Measurements from ENCODE around the gene MPG. TPM values are rescaled to one million over a fixed set of nuclear protein-coding genes. Genes with fewer than 3 reads are reported as not detected.

Gene MPG
- polyA plus RNA-seq, 3 donors, result 32.5 to 86.9 (median 70.6) TPM

- H3K4me2 ChIP-seq (replicated peaks; ENCODE audit: extremely low read depth, low read length, poor library complexity, severe bottlenecking), result no peak overlapping the region
- H4K20me1 ChIP-seq (ENCODE audit: insufficient read depth, low read length), result no peaks in the 10 kb centered on the region
- TF ChIP-seq, protein P1, sequence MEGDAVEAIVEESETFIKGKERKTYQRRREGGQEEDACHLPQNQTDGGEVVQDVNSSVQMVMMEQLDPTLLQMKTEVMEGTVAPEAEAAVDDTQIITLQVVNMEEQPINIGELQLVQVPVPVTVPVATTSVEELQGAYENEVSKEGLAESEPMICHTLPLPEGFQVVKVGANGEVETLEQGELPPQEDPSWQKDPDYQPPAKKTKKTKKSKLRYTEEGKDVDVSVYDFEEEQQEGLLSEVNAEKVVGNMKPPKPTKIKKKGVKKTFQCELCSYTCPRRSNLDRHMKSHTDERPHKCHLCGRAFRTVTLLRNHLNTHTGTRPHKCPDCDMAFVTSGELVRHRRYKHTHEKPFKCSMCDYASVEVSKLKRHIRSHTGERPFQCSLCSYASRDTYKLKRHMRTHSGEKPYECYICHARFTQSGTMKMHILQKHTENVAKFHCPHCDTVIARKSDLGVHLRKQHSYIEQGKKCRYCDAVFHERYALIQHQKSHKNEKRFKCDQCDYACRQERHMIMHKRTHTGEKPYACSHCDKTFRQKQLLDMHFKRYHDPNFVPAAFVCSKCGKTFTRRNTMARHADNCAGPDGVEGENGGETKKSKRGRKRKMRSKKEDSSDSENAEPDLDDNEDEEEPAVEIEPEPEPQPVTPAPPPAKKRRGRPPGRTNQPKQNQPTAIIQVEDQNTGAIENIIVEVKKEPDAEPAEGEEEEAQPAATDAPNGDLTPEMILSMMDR (IDR thresholded peaks at IDR 0.05), result no peak
- H3K36me3 Mint-ChIP-seq, result no peaks in the 10 kb centered on the region
- H3K27me3 ChIP-seq (ENCODE audit: control insufficient read depth in 2 of 2, insufficient read depth in 2 of 2, low read length in 2 of 2), result peaks cover 0 to 7% of the 10 kb centered on the region in 2 donors
- DNase-seq, result no peak
- H2AFZ ChIP-seq (ENCODE audit: insufficient read depth, low read depth, low read length, poor library complexity, severe bottlenecking), result no peak overlapping the region
- no peaks in the 10 kb centered on the region for H3K36me3 ChIP-seq (replicated peaks in 1 of 2; ENCODE audit: control insufficient read depth in 1 of 2, insufficient read depth in 2 of 2, low read length in 2 of 2)
- no peak overlapping the region for H3K4me3 ChIP-seq (replicated peaks in 1 of 3; ENCODE audit: low read depth in 2 of 3, low read length in 3 of 3)
- peaks cover 5% of the 10 kb centered on the region for H3K4me1 Mint-ChIP-seq
- H3K27me3 Mint-ChIP-seq (ENCODE audit: low read depth in 3 of 3), result peaks cover 6 to 31% (median 14%) of the 10 kb centered on the region in 3 donors
- intact Hi-C loops (cut with micrococcal nuclease), result loop anchor here (1.0 kb wide), 1 partner anchor 32 kb away; no protein-coding TSS in a partner anchor
- peak overlapping the region in 1 of 7 donors; percentile 74 for H3K27ac Mint-ChIP-seq
- H3K79me2 ChIP-seq (ENCODE audit: insufficient read depth, low read length), result no peaks in the 10 kb centered on the region
- no peak overlapping the region for H3K27ac ChIP-seq (ENCODE audit: low read depth in 1 of 2, low read length in 2 of 2)
- H3K9me3 ChIP-seq (replicated peaks in 1 of 2; ENCODE audit: control insufficient read depth in 1 of 2, insufficient read depth in 1 of 2, low read length in 2 of 2), result no peaks in the 10 kb centered on the region
- 90% methylated on average over 7 of the region's 9 CpGs for WGBS (ENCODE audit: insufficient coverage)
- H3K4me1 ChIP-seq (ENCODE audit: control insufficient read depth in 1 of 2, insufficient read depth in 2 of 2, low read length in 2 of 2), result no peaks in the 10 kb centered on the region
- H3K9me3 Mint-ChIP-seq, result no peaks in the 10 kb centered on the region
- H3K9ac ChIP-seq (ENCODE audit: insufficient read depth, low read length, poor library complexity, severe bottlenecking), result no peak overlapping the region
- no peak overlapping the region for H3K4me3 Mint-ChIP-seq
Measured at GRCh38 chr16:64914-65255, 13.1 kb upstream of the MPG start.

DNA sequence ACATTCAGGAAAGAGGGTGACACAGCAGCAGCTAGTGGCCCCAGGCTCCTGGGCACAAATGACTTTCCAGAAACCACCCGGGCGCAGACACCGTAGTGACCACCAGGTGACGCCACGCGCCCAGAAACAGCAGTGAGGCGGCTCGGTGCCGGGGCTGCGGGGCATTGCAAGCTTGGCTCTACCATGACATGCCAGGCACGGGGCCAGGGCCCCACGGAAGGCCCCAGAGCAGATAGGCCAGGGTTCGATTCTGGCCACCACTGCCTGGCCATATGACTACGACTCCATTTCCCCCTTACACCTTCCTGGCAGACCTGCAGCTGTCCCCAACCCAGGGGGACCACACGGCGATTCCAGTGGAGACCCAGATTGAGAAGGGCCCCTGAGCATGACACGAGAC is 12.3 kb upstream of the MPG start:
- H3K9ac ChIP-seq (ENCODE audit: insufficient read depth, low read length, poor library complexity, severe bottlenecking), result no peak overlapping the region
- no peaks in the 10 kb centered on the region for H3K79me2 ChIP-seq (ENCODE audit: insufficient read depth, low read length)
- no peaks in the 10 kb centered on the region for H3K36me3 ChIP-seq (replicated peaks in 1 of 2; ENCODE audit: control insufficient read depth in 1 of 2, insufficient read depth in 2 of 2, low read length in 2 of 2)
- DNase-seq, result peak; percentile 64 to 76 (median 73)
- Mint-ChIP-seq H3K4me1 (peaks cover 5% of the 10 kb centered on the region), H3K4me3 (no peak overlapping the region), H3K27ac (no peak overlapping the region), H3K27me3 (ENCODE audit: low read depth in 3 of 3) (peaks cover 14 to 38% (median 20%) of the 10 kb centered on the region in 3 donors), H3K36me3 (no peaks in the 10 kb centered on the region), H3K9me3 (peaks cover 0 to under 1% (median 0%) of the 10 kb centered on the region in 7 donors)
- no peak overlapping the region for H3K27ac ChIP-seq (ENCODE audit: low read depth in 1 of 2, low read length in 2 of 2)
- TF ChIP-seq, protein P1 (IDR thresholded peaks at IDR 0.05), result peak; percentile 90
- no peaks in the 10 kb centered on the region for H4K20me1 ChIP-seq (ENCODE audit: insufficient read depth, low read length)
- H3K27me3 ChIP-seq (ENCODE audit: control insufficient read depth in 2 of 2, insufficient read depth in 2 of 2, low read length in 2 of 2), result peaks cover 0 to 16% of the 10 kb centered on the region in 2 donors
- no peak overlapping the region for H3K4me2 ChIP-seq (replicated peaks; ENCODE audit: extremely low read depth, low read length, poor library complexity, severe bottlenecking)
- H3K9me3 ChIP-seq (replicated peaks in 1 of 2; ENCODE audit: control insufficient read depth in 1 of 2, insufficient read depth in 1 of 2, low read length in 2 of 2), result no peaks in the 10 kb centered on the region
- H3K4me3 ChIP-seq (replicated peaks in 1 of 3; ENCODE audit: low read depth in 2 of 3, low read length in 3 of 3), result no peak overlapping the region
- intact Hi-C loops (cut with micrococcal nuclease), result loop anchor here (1.0 kb wide), 1 partner anchor 32 kb away; no protein-coding TSS in a partner anchor
- 18% methylated on average over 17 of the region's 17 CpGs for WGBS (ENCODE audit: insufficient coverage)
- no peak overlapping the region for H2AFZ ChIP-seq (ENCODE audit: insufficient read depth, low read depth, low read length, poor library complexity, severe bottlenecking)
- no peaks in the 10 kb centered on the region for H3K4me1 ChIP-seq (ENCODE audit: control insufficient read depth in 1 of 2, insufficient read depth in 2 of 2, low read length in 2 of 2)
